Measurements from ENCODE around the gene CEP164.

DNA sequence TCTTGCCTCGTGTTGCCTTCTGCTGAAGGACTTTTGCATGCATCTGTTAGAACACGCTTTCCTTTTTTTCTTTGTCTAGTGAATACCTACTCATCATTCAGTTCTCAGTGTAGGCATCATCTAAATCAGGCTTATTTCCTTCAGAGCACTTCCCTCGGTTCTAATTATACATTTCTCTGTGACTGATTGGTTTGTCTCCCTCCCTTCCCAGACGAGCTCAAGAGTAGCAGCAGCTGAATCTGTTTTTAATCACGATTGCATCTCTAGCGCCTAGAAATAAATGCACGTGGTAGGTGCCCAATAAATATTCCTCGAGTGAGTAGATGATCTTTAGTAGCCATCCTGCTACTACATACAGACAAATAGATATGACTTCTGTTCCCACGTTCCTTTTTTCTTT, 6.3 kb downstream of the CEP164 start:
- TF ChIP-seq CTCF (IDR thresholded peaks at IDR 0.05; ENCODE audit: low read depth, low read length) (no peak), EZH2phosphoT487 (IDR thresholded peaks at IDR 0.05; ENCODE audit: low read depth) (no peak)

Measured in OCI-LY3 (cell line).